GM12892 (cell line): Measurements from ENCODE around the gene MGAT2.
"Not testable (repeated sequence)": the region's sequence is repeated elsewhere in the genome, so short reads cannot be mapped to it uniquely, and the experiment has no call there.

Experiments
- DNase-seq: peaks from one replicate; pipeline ENCODE4 v3.0.0; 2011; ENCODE audit not compliant: insufficient read length
- FAIRE-seq: peaks from 2 replicates; lab custom pipeline; 2011; peaks lifted over from hg19 to GRCh38; lab: Jason Lieb, UNC
- POLR2A ChIP-seq: IDR thresholded peaks from 2 replicates; pipeline ENCODE4 v1.6.1; 2011; ENCODE audit warnings: low read depth, low read length, control low read depth
- POLR2AphosphoS5 ChIP-seq: IDR thresholded peaks from 2 replicates; pipeline ENCODE4 v1.6.1; 2011; ENCODE audit warnings: low read depth, low read length, control low read depth
- TAF1 ChIP-seq: IDR thresholded peaks from 2 replicates; pipeline ENCODE4 v1.6.1; 2011; ENCODE audit warnings: low read depth, mild to moderate bottlenecking, control low read depth, low read length, borderline replicate concordance

The MGAT2 gene

DNA sequence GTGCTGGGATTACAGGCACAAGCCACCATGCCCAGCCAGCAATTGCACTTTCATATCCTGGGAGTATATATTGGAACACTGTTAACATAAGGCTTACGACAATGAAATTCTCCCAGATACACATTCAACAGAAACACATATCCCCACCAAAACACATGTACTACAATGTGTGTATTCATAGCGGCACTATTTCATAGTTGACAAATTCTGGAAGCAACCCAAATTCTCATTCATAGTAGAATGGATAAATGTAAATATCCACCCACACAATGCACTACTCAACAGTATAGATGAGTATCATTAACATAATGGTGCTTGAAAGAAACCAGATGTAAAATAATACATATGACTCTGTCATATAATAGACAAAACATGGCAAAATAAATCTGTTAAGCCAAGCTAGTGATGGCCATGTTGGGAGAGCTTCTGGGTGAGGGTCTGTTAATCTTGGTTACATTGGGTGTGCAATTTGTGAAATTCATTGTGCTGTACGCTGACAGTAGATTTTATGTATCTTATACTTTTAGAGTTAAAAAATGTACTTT, 17.0 kb downstream of the MGAT2 start:
- TF ChIP-seq POLR2AphosphoS5 (no peak), TAF1 (no peak), POLR2A (no peak)
- no peak for DNase-seq
- no peak for FAIRE-seq

DNA sequence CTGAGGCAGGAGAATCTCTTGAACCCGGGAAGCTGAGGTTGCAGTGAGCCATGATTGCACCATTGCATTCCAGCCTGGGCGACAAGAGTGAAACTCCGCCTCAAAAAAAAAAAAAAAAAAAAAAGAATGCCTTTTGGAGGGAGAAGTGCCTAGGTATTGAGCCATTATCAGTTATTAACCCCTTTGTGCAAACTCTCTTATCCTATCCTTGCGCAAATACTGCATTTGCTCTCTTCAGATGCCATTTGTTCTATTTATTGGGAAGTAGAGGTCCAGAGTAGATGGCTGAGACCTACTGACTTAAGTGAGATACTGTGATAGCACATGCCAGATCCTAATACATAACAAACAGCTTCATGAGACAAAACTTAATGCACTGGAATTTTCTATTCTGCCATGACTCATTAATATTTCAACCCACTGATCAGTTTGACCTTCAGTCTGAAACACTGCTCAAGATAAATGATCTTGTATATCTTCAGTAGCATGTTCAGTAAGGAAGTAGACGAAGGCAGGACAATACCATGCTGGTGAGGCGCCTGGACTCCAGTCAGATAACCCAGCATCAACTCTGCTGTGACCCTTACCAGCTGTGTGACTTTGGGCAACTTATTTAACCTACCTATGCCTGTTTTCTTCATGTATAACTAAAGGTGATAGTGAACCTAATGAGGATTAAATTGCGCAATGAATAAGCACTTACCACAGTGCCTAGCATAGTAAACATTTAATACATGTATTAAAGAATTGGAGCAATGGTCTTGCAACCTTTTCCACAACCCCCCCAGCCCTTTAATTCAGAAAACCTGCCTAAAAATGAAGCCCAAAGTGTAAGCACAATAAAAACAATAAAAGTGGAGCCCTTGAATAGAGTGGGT, 20.2 kb downstream of the MGAT2 start:
- FAIRE-seq (no peak), DNase-seq (no peak)
- TF ChIP-seq POLR2A (no peak), POLR2AphosphoS5 (no peak), TAF1 (no peak)

DNA sequence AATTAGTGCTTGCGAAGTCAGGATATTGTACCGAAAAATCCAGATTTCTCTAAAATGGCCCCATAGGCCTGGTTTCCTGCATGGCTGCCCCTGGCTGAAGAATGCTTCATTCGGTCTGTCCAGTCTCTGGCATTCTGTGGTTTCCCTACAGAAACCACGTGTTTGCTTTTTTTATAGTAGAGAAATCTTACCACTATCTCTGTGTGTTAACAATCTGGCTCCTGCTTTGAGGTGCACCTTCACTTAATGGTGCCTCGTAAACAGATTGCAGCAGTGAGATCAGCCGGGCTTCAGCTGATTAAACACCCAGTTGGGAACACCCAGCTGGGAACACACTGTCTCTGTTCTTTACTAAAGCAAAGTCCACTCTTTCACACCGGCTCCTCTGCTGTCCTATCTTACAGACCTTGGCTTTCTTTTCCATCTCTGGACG, 21.1 kb downstream of the MGAT2 start:
- no peak for TF ChIP-seq POLR2AphosphoS5
- no peak for TF ChIP-seq TAF1
- TF ChIP-seq POLR2A, result no peak
- FAIRE-seq (no peak), DNase-seq (no peak)

DNA sequence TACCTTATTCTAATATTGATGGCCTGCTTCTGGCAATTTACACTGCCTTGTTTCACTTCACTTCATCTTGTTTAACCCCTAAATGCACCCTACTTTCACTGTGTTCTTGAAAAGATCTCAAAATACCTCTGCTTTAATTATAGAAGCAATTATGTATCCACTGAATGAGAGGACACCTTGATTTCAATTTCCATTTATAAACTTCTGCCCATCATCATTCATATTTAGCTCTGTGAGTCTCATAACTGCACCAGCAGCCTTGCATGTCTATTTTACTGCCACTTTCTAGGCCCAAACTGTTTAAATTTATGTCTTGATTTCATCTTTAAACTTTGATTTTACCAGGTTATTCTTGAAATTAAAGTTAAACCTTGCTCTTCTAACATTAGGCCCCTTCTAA, 21.6 kb downstream of the MGAT2 start:
- DNase-seq (no peak), FAIRE-seq (peak; percentile 44)
- TF ChIP-seq POLR2A, result no peak
- TF ChIP-seq TAF1, result no peak
- TF ChIP-seq POLR2AphosphoS5, result no peak

DNA sequence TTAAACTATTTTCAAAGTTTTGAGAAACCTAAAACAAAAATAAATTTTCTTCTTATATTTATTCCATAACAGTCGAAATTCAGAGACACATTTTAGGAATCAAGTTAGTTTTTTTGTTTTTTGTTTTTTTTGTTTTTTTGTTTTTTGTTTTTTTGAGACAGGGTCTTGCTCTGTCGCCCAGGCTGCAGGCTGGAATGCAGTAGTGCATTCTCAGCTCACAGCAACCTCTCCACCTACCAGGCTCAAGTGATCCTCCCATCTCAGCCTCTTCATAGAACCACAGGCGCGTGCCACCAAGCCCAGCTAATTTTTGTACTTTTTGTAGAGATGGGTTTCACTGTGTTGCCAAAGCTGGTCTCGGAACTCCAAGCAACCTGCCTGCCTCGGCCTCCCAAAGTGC, 32.9 kb downstream of the MGAT2 start:
- no peak for FAIRE-seq
- DNase-seq, result no peak
- TF ChIP-seq POLR2AphosphoS5 (no peak), TAF1 (no peak), POLR2A (no peak)

DNA sequence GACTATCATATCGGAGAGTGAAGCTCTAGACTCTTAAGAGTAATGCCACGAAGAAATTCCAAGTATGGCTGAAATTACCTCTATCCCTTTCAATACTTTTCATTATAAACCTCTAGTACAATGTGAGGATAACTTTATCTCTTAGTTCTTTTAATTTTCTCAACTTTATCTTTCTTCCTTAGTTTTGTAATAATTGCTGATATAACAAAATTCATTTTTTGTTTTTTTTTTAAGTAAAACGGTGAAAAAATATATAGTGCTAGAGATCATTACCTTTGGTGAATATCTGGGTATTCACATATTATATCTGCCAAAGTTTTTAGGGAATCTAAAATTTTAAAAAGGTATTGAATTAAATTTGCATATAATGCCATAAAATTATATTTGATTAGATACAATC, 33.9 kb downstream of the MGAT2 start:
- FAIRE-seq (no peak), DNase-seq (no peak)
- TF ChIP-seq POLR2A (no peak), POLR2AphosphoS5 (no peak), TAF1 (no peak)

DNA sequence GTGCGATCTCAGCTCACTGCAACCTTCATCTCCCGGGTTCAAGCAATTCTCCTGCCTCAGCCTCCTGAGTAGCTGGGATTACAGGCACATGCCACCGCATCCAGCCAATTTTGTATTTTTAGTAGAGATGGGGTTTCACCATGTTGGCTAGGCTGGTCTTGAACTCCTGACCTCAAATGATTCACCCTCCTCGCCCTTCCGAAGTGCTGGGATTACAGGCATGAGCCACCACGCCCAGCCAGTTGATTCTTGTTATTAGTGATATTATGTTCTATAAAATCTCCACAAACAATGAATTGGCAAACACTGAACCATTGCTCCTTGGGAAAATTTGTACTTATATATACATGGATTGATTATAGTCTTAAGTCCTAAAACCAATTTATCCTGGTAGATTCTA, 36.9 kb downstream of the MGAT2 start:
- not testable (repeated sequence) for FAIRE-seq, DNase-seq

DNA sequence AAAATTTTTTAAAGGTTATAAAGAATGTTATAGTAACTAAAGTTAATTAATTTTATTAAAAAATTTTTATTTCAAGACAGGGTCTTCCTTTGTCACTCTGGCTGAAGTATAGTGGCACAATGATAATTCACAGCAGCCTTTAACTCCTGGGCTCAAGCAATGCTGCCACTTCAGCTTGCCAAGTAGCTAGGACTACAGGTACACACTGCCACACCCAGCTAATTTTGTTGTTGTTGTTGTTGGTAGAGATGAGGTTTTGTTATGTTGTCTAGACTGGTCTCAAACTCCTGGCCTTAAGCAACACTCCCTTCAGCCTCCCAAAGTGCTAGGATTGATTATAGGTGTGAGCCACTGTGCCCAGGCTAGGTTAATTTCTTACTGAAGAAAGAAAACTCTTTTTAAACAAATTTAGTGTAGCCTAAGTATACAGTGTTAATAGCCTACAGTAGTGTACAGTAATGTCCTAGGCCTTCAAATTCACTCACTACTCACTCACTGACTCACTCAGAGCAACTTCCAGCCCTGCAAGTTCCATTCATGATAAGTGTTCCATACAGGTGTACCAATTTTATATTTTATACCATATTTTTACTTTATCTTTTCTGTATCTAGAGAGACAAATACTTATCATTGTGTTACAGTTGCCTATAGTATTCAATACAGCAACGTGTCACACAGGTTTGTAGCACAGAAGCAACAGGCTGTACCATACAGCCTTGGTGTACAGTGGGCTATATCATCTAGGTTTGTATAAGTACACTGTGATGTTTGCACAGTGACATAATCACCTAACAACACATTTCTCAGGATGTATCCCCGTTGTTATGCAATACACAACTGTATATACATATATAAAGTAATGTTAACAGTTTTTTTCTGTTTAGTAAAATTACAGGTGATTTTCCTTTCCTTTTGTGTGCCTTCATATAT, 39.2 kb downstream of the MGAT2 start:
- TF ChIP-seq POLR2AphosphoS5, result no peak
- DNase-seq (no peak), FAIRE-seq (no peak)

DNA sequence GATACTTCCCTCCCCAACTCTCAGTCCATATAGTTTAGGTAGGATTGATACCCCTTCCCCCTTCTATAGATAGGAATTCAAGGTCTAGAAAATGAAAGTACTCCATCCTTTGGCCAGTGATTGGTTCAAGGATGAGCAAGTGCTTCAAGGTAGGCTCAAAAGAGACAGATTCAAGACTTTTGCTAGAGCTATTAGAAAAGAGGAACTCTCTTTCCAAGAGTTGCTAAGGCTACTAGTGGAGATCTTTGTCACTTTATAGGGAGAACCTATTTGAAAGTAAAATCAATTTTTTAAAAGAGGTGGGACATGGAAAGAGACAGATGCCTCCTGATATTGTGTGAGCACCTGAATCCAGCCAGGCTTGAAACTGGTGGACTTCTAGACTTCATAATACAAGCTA, 49.9 kb downstream of the MGAT2 start:
- TF ChIP-seq POLR2AphosphoS5, result no peak
- TF ChIP-seq TAF1, result no peak
- no peak for TF ChIP-seq POLR2A
- DNase-seq, result no peak
- no peak for FAIRE-seq
